GM20000 (cell line): Measurements from ENCODE around the gene MRPL44.

Experiments
- DNase-seq: peaks from one replicate; pipeline ENCODE4 v3.0.0; 2012; ENCODE audit warnings: low spot score
- TF ChIP-seq, protein P1 (sequence below): IDR thresholded peaks from 2 replicates; pipeline ENCODE4 v1.5.1; 2012; ENCODE audit warnings: mild to moderate bottlenecking, control low read depth; ENCODE audit errors: extremely low read depth, missing control alignments

The MRPL44 gene

DNA sequence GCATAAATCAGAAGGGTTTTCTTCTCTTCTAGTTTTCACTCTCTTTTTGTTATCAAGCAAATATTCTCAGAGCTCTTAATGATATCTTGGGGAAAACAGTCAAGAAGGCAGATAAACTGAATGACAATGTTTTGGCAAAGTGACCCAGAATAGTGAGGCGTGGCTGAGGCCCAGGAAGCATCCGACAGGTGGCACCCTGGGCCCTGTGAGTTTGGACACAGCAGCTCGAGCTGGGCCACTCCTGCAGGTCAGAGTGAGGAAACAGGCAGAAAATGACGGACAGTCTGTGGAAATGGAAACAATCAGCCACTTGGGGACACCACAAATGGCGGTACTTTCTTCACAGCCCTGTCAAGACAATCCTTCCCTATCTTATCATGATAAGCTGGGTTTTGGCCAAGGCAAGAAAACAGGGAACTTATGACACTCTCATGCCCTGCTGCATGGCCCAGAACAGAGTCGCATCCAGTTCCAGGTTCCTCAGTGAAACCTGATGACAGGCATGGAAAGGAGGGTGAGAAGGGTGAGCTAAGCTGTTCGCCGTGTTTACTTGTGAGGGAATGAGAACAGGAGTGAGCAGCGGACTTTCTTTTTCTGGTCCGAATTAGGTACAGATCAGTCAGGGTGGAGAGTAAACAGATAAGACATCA is 32.1 kb downstream of the MRPL44 start:
- no peak for DNase-seq
- TF ChIP-seq, protein P1, sequence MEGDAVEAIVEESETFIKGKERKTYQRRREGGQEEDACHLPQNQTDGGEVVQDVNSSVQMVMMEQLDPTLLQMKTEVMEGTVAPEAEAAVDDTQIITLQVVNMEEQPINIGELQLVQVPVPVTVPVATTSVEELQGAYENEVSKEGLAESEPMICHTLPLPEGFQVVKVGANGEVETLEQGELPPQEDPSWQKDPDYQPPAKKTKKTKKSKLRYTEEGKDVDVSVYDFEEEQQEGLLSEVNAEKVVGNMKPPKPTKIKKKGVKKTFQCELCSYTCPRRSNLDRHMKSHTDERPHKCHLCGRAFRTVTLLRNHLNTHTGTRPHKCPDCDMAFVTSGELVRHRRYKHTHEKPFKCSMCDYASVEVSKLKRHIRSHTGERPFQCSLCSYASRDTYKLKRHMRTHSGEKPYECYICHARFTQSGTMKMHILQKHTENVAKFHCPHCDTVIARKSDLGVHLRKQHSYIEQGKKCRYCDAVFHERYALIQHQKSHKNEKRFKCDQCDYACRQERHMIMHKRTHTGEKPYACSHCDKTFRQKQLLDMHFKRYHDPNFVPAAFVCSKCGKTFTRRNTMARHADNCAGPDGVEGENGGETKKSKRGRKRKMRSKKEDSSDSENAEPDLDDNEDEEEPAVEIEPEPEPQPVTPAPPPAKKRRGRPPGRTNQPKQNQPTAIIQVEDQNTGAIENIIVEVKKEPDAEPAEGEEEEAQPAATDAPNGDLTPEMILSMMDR: no peak

DNA sequence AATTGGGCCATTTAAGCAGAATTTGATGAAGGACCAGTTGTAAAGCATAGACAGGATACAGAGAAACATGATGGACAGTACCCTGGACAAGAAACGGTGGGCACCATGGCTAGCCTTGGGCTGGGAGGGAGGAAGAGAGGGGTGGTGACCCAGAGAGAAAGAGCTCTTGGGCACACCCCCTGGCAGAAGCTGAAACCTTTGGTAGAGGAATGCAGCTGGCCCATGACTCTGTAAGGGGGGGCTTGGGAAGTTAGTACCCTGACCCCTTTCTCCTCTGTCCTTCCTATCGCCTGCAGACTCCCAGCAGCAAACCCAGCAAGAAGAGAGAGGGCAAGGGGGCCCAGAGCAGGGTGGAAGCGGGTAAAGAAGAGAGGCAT is 32.6 kb downstream of the MRPL44 start:
- TF ChIP-seq, protein P1: no peak
- DNase-seq: no peak

DNA sequence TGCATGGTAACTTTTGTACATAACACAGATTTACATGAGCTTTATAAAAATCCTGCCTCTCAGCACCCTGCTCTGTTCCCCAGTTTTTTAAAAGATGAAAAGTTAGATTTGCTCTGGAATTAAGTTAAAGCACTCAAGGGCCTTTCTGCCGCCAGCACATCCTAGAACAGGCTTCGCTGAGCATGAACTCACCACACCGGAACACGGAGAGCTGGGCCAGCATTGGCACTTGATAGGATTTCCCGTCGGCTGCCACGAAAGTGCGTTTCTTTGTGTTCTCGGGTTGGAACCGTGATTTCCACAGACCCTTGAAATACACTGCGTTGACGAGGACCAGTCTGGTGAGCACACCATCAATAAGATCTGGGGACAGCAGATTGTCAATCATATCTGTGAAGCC is 34.3 kb downstream of the MRPL44 start:
- TF ChIP-seq, protein P1: no peak

DNA sequence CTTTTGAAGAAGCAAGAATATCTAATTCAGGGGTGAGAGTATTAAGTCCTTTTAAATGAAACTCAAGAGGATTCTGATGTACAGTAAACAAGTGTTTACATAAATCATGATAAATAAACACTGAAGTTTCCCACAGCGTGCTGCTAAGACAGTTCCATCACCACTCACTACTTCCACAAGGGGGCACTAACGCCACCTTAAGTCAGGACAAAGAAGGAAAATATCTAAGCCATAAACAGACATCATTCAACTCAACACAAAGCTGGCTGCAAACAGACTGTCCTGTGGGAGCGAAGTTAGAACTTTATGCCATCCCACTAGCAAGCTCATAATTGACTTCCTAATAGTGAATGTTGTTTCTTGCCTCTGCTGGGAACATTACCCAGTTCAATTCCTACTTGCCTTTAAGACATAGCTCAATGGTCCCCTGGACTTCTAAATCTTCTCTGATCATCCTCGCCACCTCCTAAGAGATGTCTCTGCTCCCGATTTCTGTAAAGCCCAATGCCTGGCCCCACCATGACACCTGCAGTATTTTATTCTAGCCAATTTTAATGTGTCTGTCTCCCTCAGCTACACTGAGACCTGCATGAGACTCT is 36.5 kb downstream of the MRPL44 start:
- DNase-seq: peak; percentile 66
- TF ChIP-seq, protein P1: peak; percentile 75

More for the DNA sequence above, 34.3 kb downstream of the MRPL44 start:
- no peak for DNase-seq

DNA sequence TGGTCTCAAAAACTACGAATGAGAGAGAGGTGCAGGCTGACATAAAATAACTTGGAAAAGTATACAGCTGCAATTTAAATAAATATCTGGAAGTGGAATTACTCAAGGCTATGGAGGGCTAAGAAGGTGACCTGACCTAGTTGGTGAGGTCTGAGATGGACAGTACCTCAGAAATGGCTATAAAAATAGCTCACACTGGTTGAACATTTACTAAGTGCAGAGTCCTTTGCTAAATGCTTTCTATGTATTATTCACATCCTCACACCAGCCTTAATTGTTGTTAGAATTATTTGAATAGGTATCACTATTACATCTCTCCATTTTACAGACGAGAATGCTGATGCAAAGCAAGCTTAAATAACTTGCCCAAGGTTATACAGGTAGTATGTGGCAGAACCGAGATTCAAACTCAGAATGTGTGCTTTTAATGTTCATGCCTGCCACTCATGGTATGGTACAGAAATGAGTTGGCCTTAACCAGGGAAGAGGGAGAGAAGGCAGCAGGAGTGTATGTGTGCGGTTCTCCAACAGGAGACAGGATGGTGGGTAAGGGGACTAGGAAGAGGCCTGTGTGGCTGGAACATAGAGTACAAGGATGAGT is 37.4 kb downstream of the MRPL44 start:
- DNase-seq: no peak
- TF ChIP-seq, protein P1: no peak

DNA sequence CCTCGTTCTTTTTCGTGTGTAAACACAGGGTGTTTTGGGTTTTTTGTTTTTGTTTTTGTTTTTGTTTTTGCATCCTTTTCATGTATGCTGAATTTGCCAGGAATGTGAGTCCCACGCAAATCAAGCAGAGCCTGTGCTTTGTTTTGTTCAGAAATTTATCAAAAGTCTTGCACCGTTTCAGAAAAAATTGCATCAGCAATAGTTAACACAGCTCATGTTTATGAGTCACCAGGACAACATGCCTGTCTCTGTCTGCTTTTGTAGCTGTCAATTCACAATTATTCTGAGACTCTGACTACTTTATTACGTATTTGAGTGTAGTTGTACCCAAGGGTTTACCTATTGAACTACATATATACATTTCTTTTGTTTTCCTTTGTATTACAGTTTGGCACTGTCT is 38.3 kb downstream of the MRPL44 start:
- no peak for DNase-seq
- TF ChIP-seq, protein P1: no peak

DNA sequence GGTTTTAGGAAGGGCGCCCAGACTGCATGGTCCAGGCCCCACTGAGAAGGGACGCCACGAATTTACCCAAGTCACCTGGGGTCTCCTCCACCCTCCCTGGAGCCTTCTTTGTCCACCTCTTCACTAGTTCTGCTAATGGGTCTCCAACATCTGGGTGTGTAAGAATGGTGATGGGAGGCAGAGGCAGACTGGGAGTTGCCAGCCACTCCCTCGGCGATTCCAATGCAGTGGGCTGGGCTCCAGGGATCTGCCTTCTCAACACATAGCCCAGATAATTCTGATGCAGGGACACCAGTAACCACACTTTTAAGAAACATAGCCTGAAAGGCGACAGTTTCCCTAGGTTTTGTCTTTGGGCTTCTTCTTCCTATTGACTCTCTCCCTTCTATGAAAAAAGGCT is 39.1 kb downstream of the MRPL44 start:
- no peak for DNase-seq
- TF ChIP-seq, protein P1: no peak
